ENCODE data around the gene ZFP36L2.

The ZFP36L2 gene

DNA sequence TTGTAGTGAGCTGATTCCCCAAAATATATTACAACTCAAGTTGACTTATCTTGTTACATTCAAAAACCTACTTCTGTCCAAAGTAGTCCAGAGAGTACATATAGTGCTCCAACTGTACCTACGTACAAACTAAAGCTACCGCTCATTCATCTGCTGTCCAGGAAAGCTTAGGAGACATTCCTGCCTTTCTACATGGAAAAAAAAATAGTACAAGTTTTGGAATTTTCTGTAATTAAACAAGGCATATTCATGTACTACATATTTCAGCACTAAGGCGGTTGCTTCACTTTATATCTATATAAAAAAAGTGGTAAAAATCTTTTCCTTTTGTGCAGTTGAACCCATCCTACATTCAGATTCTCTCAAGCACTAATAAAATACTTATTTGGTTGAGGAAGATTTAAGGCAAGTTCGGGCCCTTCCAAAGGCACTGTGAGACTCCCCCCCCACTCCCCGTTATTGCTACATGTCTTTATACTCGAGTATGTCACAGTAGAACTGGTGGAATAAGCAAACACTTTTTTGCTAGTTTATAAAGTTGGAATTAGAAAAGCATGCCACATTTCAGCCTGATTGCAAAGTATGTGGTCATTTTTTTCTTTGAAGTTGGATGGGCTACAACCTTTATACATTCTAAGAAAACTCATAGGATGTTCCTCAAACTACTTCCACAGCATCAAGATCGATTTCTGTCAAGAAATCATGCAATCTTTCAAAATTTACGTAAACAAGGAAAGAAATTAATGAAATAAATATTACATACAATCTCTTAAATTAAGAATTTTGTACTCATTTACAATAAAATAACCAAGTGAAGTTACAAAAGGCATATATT, 3.7 kb downstream of the ZFP36L2 start:
- TF ChIP-seq GATA2 (IDR thresholded peaks at IDR 0.05; ENCODE audit: low read depth, low read length), result no peak
- TF ChIP-seq GATA3 (IDR thresholded peaks at IDR 0.05; ENCODE audit: low read depth, low read length), result no peak

- no peak for TF ChIP-seq GATA3 (IDR thresholded peaks at IDR 0.05; ENCODE audit: low read depth, low read length)
Measured at GRCh38 chr2:43221763-43222474, 4.5 kb downstream of the ZFP36L2 start.

GRCh38 chr2:43221124-43221762, 5.2 kb downstream of the ZFP36L2 start:
- no peak for TF ChIP-seq GATA2 (IDR thresholded peaks at IDR 0.05; ENCODE audit: low read depth, low read length)
- no peak for TF ChIP-seq GATA3 (IDR thresholded peaks at IDR 0.05; ENCODE audit: low read depth, low read length)

DNA sequence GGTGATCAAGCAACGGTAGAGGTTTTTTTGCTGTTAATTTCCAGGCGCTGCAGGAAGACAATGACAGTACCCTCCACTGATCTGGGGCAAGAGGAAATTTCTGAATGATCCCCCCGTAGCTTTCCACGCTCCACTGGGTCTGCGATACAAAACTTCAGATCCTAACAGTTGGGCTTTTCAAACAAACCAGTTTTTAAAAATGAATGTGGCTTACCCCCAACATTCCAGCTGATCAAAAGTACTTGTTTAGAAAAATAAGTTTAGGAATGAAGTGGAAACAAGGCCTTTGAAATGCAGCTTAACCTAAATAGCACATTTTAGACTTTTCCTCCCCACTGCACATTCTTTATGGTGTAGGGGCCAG, 5.7 kb downstream of the ZFP36L2 start:
- TF ChIP-seq GATA3 (IDR thresholded peaks at IDR 0.05; ENCODE audit: low read depth, low read length) (no peak), GATA2 (IDR thresholded peaks at IDR 0.05; ENCODE audit: low read depth, low read length) (no peak)

DNA sequence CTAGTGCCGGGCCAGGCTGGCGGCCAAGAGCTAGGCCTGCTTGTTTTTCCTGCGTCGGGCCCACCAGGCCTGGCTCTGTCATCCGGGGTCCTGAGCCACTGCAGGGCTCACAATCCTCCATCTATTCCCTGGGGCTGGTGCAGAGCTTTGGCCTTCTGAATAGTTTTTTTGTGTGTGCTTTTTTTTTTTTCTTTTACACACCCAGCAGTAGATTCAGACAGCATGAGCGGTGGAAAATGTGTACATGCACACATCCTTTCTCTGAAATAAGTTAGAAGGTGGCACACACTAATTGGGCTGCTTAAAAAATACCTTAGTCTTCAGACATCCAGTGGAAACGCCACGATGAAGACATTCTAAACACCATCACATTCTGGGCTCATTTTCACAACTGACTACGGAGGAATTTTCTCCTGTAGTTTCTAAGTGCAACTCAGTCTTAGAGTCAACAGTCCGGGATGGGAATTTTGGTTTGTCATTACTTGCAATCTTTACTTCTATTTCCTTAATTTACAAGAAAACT, 6.1 kb downstream of the ZFP36L2 start:
- TF ChIP-seq GATA2 (IDR thresholded peaks at IDR 0.05; ENCODE audit: low read depth, low read length) (peak; percentile 53), GATA3 (IDR thresholded peaks at IDR 0.05; ENCODE audit: low read depth, low read length) (no peak)

GRCh38 chr2:43219383-43220228, 6.8 kb downstream of the ZFP36L2 start:
- TF ChIP-seq GATA3 (IDR thresholded peaks at IDR 0.05; ENCODE audit: low read depth, low read length) (no peak), GATA2 (IDR thresholded peaks at IDR 0.05; ENCODE audit: low read depth, low read length) (no peak)

DNA sequence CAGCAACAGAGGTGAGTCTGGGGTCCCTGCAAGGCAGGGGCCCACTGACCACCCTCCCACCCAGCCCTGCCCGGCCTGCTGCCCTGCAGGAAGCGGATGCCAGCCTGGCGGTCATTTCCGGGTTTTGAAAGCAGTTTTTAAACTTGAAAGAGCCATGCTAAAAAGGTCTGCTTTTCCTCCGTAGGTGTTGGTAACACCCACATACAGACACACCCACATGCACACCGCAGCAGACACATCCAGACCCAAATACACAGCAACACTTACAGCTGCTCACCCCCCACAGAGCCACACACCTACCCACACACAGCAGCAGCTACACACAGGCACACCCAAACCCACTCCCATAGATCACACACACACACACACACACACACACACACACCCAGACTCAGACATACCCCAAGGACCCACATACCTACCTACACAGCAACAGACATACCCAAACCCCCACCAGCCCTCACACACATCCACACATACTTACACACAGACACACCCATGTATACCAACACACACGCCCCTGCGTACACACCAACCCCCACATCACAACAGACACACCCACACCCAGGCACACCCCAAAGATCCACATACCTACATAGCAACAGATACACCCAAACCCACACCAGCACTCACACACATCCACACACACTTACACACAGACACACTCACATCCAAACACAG, 7.6 kb downstream of the ZFP36L2 start:
- TF ChIP-seq GATA2 (IDR thresholded peaks at IDR 0.05; ENCODE audit: low read depth, low read length) (no peak), GATA3 (IDR thresholded peaks at IDR 0.05; ENCODE audit: low read depth, low read length) (no peak)

- no peak for TF ChIP-seq GATA2 (IDR thresholded peaks at IDR 0.05; ENCODE audit: low read depth, low read length)
Measured at GRCh38 chr2:43218155-43218701, 8.2 kb downstream of the ZFP36L2 start.

DNA sequence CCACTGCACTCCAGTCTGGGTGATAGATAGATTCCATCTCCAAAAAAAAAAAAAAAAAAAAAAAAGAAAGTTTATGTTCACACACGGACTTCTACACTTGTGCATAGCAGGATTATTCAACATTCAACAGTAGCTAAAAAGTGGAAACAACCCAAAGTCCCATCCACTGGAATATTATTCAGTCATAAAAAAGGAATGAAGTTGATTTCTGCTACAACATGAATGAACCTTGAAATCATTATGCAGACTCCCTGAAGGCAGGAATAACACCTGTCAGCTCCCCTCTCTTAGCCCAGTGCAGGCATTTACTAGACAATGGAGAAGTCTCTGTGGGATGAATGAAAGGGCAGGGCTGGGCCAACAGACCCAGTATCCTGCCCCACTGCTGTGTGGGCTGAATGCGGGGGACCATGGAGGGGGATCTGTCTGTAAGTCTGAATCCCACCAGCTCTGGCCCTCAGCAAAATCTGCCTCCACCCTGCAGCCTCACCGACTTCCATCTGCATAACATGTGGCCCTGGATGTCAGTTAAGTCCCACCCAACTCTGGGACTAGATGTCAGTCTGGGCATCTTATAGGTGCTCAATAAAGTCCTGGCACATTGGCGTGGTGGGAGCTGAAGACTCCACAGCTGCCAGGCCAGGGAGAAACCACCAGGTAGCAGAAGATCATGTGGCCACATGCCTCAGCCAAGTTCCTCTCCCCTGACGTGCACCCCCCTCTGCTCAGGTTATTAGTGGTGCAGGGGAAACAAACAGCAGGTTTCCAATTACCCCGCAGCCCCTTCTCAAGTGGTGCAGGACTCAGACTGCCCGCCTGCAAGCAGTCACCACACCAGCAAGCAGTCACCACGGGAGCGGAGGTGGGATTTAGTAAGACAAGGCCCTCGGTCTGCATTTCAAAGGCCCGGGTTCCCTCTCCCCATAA, 8.9 kb downstream of the ZFP36L2 start:
- TF ChIP-seq GATA2 (IDR thresholded peaks at IDR 0.05; ENCODE audit: low read depth, low read length) (no peak), GATA3 (IDR thresholded peaks at IDR 0.05; ENCODE audit: low read depth, low read length) (no peak)

DNA sequence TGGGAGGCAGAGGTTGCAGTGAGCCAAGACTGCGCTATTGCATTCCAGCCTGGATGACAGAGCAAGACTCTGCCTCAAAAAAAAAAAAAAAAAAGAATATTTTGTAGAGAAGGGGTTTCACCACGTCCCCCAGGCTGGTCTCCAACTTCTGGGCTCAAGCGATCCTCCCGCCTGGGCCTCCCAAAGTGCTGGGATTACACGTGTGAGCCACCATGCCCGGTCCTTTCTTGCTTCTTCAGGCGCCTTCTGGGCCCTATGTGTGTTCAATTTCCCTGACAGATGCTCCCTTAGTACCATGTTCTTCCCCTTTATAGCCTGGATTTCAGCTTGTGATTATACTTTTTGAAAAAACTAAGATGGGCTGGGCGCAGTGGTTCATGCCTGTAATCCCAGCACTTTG, 9.8 kb downstream of the ZFP36L2 start:
- TF ChIP-seq GATA2 (IDR thresholded peaks at IDR 0.05; ENCODE audit: low read depth, low read length) (no peak), GATA3 (IDR thresholded peaks at IDR 0.05; ENCODE audit: low read depth, low read length) (no peak)

- TF ChIP-seq GATA2 (IDR thresholded peaks at IDR 0.05; ENCODE audit: low read depth, low read length) (no peak), GATA3 (IDR thresholded peaks at IDR 0.05; ENCODE audit: low read depth, low read length) (no peak)
Measured at GRCh38 chr2:43215673-43216255, 10.6 kb downstream of the ZFP36L2 start.

DNA sequence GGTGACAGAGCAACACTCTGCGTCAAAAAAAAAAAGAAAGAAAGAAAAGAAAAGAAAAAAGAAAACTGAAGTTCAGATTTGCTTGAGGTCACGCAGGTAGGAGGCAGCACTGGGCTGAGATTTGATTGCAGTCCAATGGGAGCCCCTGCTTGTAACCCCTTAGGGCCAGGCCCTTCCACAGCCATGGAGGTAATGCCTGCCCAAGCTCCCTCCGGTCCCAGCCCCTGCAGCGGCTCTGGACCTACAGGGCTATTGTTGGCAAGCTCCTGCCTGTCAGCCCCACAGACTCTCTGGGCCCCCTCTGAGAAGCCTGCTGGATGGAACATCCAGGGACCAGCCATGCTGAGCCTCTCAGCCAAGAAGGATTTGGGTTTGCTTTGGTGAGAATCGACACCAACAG, 12.2 kb downstream of the ZFP36L2 start:
- no peak for TF ChIP-seq GATA3 (IDR thresholded peaks at IDR 0.05; ENCODE audit: low read depth, low read length)
- no peak for TF ChIP-seq GATA2 (IDR thresholded peaks at IDR 0.05; ENCODE audit: low read depth, low read length)

Data from SH-SY5Y (cell line).